WI38 (cell line): ENCODE results near the gene PARP2.
"Not testable (repeated sequence)": the region's sequence is repeated elsewhere in the genome, so short reads cannot be mapped to it uniquely, and the experiment has no call there.

Experiments used
- H3K4me3 ChIP-seq: 2 replicates; pipeline ENCODE4 v1.5.1; 2011; ENCODE audit warnings: low read depth, mild to moderate bottlenecking, control low read depth, low read length
- TF ChIP-seq, protein P1 (sequence below): IDR thresholded peaks from 2 replicates; pipeline ENCODE4 v1.5.1; 2012; ENCODE audit warnings: low read depth, mild to moderate bottlenecking, control low read depth, low read length

Gene PARP2

DNA sequence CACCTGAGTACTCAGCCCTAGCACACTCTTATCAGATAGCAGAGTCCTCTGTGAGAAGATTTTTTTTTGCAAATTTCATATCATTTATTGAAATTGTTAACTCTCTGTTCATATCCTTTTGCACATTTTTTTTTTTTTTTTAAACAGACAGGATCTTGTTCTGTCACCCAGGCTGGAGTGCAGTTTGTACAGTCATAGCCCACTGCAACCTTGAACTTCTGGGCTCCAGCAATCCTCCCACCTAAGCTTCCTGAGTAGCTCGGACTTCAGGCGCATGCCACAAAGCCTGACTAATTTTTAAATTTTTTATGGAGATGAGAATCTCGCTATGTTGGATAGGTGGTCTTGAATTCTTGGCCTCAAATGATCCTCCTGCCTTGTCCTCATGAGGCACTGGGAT is 4.3 kb downstream of the PARP2 start:
- TF ChIP-seq, protein P1, sequence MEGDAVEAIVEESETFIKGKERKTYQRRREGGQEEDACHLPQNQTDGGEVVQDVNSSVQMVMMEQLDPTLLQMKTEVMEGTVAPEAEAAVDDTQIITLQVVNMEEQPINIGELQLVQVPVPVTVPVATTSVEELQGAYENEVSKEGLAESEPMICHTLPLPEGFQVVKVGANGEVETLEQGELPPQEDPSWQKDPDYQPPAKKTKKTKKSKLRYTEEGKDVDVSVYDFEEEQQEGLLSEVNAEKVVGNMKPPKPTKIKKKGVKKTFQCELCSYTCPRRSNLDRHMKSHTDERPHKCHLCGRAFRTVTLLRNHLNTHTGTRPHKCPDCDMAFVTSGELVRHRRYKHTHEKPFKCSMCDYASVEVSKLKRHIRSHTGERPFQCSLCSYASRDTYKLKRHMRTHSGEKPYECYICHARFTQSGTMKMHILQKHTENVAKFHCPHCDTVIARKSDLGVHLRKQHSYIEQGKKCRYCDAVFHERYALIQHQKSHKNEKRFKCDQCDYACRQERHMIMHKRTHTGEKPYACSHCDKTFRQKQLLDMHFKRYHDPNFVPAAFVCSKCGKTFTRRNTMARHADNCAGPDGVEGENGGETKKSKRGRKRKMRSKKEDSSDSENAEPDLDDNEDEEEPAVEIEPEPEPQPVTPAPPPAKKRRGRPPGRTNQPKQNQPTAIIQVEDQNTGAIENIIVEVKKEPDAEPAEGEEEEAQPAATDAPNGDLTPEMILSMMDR, result no peak
- H3K4me3 ChIP-seq, result no peak overlapping the region

DNA sequence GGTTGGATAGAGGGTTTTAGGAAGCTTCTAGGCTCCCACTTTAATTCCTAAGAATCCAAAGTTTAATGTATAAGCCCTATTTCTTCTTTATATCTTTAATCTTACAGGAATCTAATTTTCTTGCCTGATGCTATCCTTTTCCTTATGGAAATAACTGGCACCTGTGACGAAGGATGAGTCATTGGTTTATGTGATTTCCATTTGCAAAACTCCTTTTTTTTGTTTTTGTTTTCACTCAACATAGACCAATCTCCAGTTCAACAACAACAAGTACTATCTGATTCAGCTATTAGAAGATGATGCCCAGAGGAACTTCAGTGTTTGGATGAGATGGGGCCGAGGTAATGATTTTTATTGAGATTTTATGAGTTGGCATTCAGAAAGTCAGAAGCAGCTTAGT is 6.8 kb downstream of the PARP2 start:
- TF ChIP-seq, protein P1, result no peak

DNA sequence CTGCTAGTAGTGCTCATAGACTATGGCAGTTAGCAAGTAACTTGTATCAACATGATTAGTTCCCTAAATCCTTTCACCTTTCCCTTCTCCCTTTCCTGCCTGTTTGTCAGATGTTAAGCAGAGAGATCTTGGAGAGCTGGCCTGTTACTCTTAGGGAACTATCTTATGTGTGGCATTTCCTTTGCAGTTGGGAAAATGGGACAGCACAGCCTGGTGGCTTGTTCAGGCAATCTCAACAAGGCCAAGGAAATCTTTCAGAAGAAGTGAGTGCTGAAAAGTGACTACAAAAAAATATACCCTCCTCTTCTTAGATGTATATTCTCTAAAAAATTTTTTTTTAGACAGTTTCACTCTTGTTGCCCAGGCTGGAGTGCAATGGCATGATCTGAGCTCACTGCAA is 7.4 kb downstream of the PARP2 start:
- no peak overlapping the region for H3K4me3 ChIP-seq
- TF ChIP-seq, protein P1, result no peak

More for the DNA sequence above, 6.8 kb downstream of the PARP2 start:
- no peak overlapping the region for H3K4me3 ChIP-seq

DNA sequence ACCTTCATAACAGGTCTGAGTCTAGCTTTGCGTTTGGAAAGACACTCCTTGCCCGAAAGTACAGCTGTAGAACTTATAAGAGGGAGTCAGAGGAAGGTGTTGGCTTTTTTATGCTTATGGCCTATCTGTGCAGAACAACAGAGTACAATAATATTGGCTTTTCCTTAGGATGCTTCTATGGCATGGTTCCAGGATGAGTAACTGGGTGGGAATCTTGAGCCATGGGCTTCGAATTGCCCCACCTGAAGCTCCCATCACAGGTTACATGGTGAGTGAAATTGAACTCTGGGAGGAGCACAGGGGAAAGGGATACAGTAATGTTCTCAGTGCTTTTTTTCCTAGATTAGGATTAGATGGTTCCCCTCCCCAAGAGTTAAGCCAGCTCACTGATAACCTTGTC is 13.0 kb downstream of the PARP2 start:
- H3K4me3 ChIP-seq, result no peak overlapping the region
- TF ChIP-seq, protein P1, result no peak

DNA sequence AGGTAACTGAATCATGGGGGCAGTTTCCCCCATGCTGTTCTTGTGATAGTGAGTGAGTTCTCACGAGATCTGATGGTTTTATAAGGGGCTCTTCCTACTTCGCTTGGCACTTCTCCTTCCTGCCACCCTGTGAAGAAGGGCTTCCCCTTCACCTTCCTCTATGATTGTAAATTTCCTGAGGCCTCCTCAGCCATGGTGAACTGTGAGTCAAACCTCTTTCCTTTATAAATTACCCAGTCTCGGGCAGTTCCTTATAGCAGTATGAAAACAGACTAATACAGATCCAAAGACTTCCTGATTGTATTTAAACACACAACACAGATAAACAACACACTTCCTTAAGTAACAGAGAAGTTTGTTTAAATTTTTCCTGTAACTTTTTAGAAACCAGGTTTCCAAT is 15.0 kb downstream of the PARP2 start:
- H3K4me3 ChIP-seq, result not testable (repeated sequence)

DNA sequence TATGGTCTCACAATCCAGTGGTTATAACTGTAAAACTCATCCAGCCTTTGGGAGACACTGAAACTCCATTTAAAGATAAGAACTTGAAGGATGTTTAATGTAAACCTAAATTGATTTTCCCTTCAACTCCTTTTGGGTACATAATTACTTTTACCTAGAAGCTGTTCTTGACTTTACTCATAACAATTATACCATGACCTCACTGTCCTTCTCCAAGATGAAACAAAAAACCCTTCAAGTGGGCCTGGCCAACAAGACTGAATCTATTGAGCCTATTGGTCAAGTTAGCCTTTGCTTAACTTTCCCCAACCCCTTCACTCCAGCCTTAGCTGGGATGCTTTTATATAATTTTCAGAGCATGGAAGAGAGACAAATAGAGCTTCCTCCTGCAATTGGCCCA is 22.5 kb downstream of the PARP2 start:
- TF ChIP-seq, protein P1, result no peak
- H3K4me3 ChIP-seq, result no peak overlapping the region

DNA sequence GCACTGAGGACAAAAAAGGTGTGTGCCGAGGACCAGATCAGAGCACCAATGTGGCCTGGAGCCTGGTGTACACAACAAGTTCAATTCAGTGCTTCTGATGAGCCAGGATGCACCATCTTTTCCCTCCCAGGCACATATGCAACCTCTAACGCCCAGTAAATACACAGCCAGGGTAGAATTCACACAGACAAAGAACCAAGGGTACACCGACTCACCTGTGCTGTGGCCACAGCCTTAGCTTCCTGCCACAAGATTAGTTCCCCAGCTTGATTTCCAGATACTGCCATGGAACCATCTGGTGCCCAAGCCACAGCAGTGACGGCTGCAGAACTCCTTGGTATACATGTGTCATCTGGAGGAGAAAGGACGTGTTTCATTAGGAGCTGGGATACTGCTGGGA is 29.4 kb downstream of the PARP2 start:
- TF ChIP-seq, protein P1, result no peak
- H3K4me3 ChIP-seq, result no peak overlapping the region

DNA sequence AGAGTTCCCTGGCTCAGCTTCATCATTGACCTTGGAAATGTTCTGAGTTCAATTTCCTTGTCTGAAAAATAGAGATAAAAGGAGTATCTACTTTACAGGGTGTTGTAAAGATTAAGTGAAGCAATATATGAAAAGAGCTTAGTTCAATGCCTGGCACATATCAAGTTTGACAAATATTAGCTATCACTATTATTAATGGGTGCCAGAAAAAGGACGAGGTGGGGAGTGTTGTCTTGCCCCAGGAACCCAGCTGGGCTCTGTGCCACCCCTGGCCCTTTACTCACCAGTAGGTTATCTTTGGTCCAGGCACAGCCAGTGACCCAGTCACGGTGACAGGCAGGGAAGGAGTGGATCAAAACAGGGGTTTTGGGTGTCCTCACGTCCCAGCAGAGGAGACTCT is 32.0 kb downstream of the PARP2 start:
- TF ChIP-seq, protein P1, result no peak
- no peak overlapping the region for H3K4me3 ChIP-seq
